B cell (primary cell): ENCODE measurements around the gene MCF2L. TPM values are rescaled to one million over a fixed set of nuclear protein-coding genes. Genes with fewer than 3 reads are reported as not detected.

Source experiments
- ATAC-seq: fragments of 200-7000 bp; cut with Tn5 transposase; one replicate; pipeline ENCODE4 v1.10.0; 2021; ENCODE audit warnings: low read depth, mild to moderate bottlenecking, moderate number of reproducible peaks, moderate library complexity
- CTCF ChIA-PET: fragments of 350-600 bp; sonication (Branson Sonifier 250); formaldehyde crosslinking; loops from one replicate; lab custom pipeline; 2021; ENCODE audit warnings: antibody characterized with exemption, inconsistent platforms; lab: Charles Lee
- POLR2A ChIA-PET: fragments of 350-600 bp; sonication (Branson Sonifier 250); formaldehyde crosslinking; loops from one replicate; lab custom pipeline; 2021; ENCODE audit warnings: antibody characterized with exemption; lab: Charles Lee
- DNase-seq: peaks from one replicate; pipeline ENCODE4 v3.0.0; 2013
- H2AFZ ChIP-seq: 2 replicates; pipeline ENCODE4 v1.6.1; 2012; ENCODE audit warnings: mild to moderate bottlenecking, low read depth, low read length; ENCODE audit not compliant: insufficient read depth, poor library complexity, severe bottlenecking
- H3K27ac ChIP-seq, 2 donors: 1 replicate in 1 of 2; 2 replicates in 1 of 2; pipeline ENCODE4 v1.5.1; 2012 to 2013; ENCODE audit warnings: low read length in 2 of 2, mild to moderate bottlenecking in 2 of 2, moderate library complexity in 1 of 2
- H3K27me3 ChIP-seq, 4 experiments: fragments of 200-600 bp in 1 of 4; sonication (generic) in 1 of 4; replicated peaks in 1 of 4; 1 replicate in 2 of 4; 2 replicates in 2 of 4; pipeline versions ENCODE4 v1.6.1 to v1.7.0; 2013 to 2016; ENCODE audit warnings: low read length in 3 of 4, mild to moderate bottlenecking in 2 of 4, mixed read lengths in 1 of 4, moderate library complexity in 1 of 4; ENCODE audit not compliant: insufficient read depth in 4 of 4, control insufficient read depth in 3 of 4; ENCODE audit errors: control extremely low read depth in 1 of 4
- H3K36me3 ChIP-seq, 2 experiments: replicated peaks in 1 of 2; 1 replicate in 1 of 2; 2 replicates in 1 of 2; pipeline versions ENCODE4 v1.6.1 to v1.7.1; 2013; ENCODE audit warnings: low read length in 1 of 2; ENCODE audit not compliant: insufficient read depth in 2 of 2, control insufficient read depth in 1 of 2; ENCODE audit errors: control extremely low read depth in 1 of 2, extremely low read depth in 1 of 2
- H3K4me1 ChIP-seq, 2 donors: fragments of 200-600 bp in 1 of 2; sonication (generic) in 1 of 2; 1 replicate in 1 of 2; 2 replicates in 1 of 2; pipeline versions ENCODE4 v1.5.1 to v1.6.1; 2013 to 2017; ENCODE audit warnings: low read length in 2 of 2; ENCODE audit not compliant: control insufficient read depth in 2 of 2, insufficient read depth in 2 of 2
- H3K4me2 ChIP-seq: replicated peaks from 2 replicates; pipeline ENCODE3; 2012; ENCODE audit warnings: mild to moderate bottlenecking, low read depth, low read length; ENCODE audit not compliant: poor library complexity, severe bottlenecking
- H3K4me3 ChIP-seq, 5 experiments: fragments of 200-600 bp in 1 of 5; sonication (generic) in 1 of 5; 1 replicate in 3 of 5; 2 replicates in 2 of 5; pipeline versions ENCODE4 v1.5.1 to v1.7.0; 2011 to 2016; ENCODE audit warnings: low read length in 4 of 5, mild to moderate bottlenecking in 4 of 5, low read depth in 2 of 5, control low read depth in 1 of 5, moderate library complexity in 1 of 5; ENCODE audit not compliant: insufficient read depth in 1 of 5; ENCODE audit errors: control extremely low read depth in 1 of 5, extremely low read depth in 1 of 5
- H3K79me2 ChIP-seq: fragments of 200-600 bp; sonication (generic); one replicate; pipeline ENCODE4 v1.6.0; 2016; ENCODE audit warnings: low read length; ENCODE audit not compliant: control insufficient read depth, insufficient read depth
- H3K9ac ChIP-seq: fragments of 200-600 bp; sonication (generic); 2 replicates; pipeline ENCODE4 v1.6.1; 2017; ENCODE audit warnings: mild to moderate bottlenecking, low read length, moderate library complexity
- H3K9me3 ChIP-seq, 3 donors: one replicate each; pipeline versions ENCODE4 v1.6.1 to v1.7.1; 2013; ENCODE audit warnings: low read length in 2 of 3; ENCODE audit not compliant: control insufficient read depth in 2 of 3, insufficient read depth in 1 of 3; ENCODE audit errors: control extremely low read depth in 1 of 3
- H4K20me1 ChIP-seq: 2 replicates; pipeline ENCODE4 v1.6.0; 2012; ENCODE audit warnings: mild to moderate bottlenecking, low read length; ENCODE audit not compliant: insufficient read depth, control insufficient read depth, poor library complexity, severe bottlenecking
- H3K27ac Mint-ChIP-seq: one replicate; pipeline ENCODE4 v1.8.0; 2021; ENCODE audit warnings: mixed read lengths
- H3K27me3 Mint-ChIP-seq: one replicate; pipeline ENCODE4 v1.8.0; 2021; ENCODE audit warnings: mixed read lengths
- H3K4me1 Mint-ChIP-seq: one replicate; pipeline ENCODE4 v1.8.0; 2021; ENCODE audit warnings: mixed read lengths
- H3K4me3 Mint-ChIP-seq: one replicate; pipeline ENCODE4 v1.8.0; 2021; ENCODE audit warnings: mixed read lengths
- H3K9me3 Mint-ChIP-seq: one replicate; pipeline ENCODE4 v1.8.0; 2022; ENCODE audit warnings: mixed read lengths; ENCODE audit not compliant: insufficient read depth
- CTCF ChIP-seq: fragments of 200-600 bp; IDR thresholded peaks from one replicate; pipeline ENCODE4 v1.8.0; 2022; ENCODE audit warnings: antibody characterized with exemption, mild to moderate bottlenecking
- EZH2 ChIP-seq: IDR thresholded peaks from 2 replicates; pipeline ENCODE4 v1.6.1; 2012; ENCODE audit warnings: borderline replicate concordance, low read depth, mild to moderate bottlenecking, moderate library complexity, low read length; ENCODE audit not compliant: insufficient read depth, poor library complexity, severe bottlenecking
- WGBS: methylation state at CpG from one replicate; pipeline ENCODE4 v1.1.5; 2013; ENCODE audit warnings: missing lambda C conversion rate; ENCODE audit not compliant: insufficient coverage; 5-methylcytosine and 5-hydroxymethylcytosine counted together
- intact Hi-C: fragments of 100-400 bp; cut with micrococcal nuclease; formaldehyde crosslinking; loops from one replicate; pipeline ENCODE4 v1.10.0; 2022
- polyA plus RNA-seq: library from polyadenylated mRNA; depleted of rRNA; stranded (reverse); fragments of >200 nt; gene quantifications from 2 replicates; pipeline ENCODE4 v1.2.3, GENCODE V29; 2012
- total RNA-seq, 2 donors: library from RNA; stranded (reverse); fragments of 120-200 nt in 1 of 2; gene quantifications; 1 replicate in 1 of 2; 2 replicates in 1 of 2; pipeline versions ENCODE4 v1.2.3 to v1.2.4, GENCODE V29; 2013 to 2022

Gene MCF2L
- total and polyA plus RNA-seq, 2 donors (not counting 1 experiment from before 2014, with no cell fraction given), result 3.7 to 8.2 TPM

DNA sequence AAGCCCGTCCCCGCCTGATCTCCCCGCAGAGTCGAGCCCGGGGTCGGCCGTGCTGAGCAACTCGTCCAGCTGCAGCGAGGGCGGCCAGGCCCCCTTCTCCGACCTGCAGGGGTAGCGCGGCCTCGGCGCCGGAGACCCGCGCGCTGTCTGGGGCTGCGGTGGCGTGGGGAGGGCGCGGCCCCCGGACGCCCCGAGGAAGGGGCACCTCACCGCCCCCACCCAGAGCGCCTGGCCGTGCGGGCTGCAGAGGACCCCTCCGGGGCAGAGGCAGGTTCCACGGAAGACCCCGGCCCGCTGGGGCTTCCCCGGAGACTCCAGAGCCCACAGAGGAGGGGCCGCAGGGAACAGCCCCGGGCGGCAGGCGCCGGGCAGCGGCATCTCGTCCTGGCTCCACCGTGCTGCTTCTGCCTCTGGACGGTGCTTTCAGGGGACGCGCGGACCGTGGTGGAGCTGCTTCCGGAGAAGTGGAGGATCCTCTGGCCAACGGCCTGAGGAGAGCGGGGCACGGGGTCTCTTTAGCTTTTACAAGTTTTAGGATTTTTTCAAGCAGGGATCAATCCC is 127.8 kb downstream of the MCF2L start:
- 97% methylated on average over 50 of the region's 52 CpGs for WGBS
- CTCF ChIA-PET, result no interaction called here
- no peaks in the 10 kb centered on the region for H3K27me3 ChIP-seq

DNA sequence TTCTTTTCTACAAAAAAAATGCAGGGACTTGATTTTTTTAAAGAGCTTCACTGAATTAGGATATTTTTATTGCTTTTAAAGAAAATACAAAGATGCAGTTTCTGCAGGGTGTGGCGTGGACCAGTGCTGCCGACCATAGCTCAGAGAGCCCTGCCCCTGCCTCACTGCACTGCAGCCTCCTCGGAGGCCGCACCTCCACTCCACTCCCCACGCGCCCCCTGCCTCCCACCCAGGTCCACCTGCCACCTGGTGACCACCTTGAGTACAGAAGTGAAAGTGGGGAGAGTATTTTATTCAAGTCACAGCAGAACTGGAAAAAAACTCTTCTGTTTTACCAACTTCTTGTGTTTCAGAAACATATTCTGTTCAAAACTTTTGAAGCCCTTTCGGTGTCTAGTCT is 128.6 kb downstream of the MCF2L start:
- no peaks in the 10 kb centered on the region for H3K4me1 ChIP-seq
- WGBS, result 100% methylated on average over 1 of the region's 7 CpGs
- no peaks in the 10 kb centered on the region for H3K36me3 ChIP-seq
- H4K20me1 ChIP-seq, result no peaks in the 10 kb centered on the region
- no peak overlapping the region for H3K9ac ChIP-seq
- intact Hi-C loops, result no loop called here
- H3K79me2 ChIP-seq, result no peaks in the 10 kb centered on the region
- Mint-ChIP-seq H3K4me1 (no peaks in the 10 kb centered on the region), H3K27ac (no peak overlapping the region), H3K9me3 (no peaks in the 10 kb centered on the region), H3K27me3 (peaks cover 1% of the 10 kb centered on the region), H3K4me3 (no peak overlapping the region)
- no peak overlapping the region for H3K27ac ChIP-seq
- H3K9me3 ChIP-seq, result no peaks in the 10 kb centered on the region
- CTCF ChIA-PET, result no interaction called here
- POLR2A ChIA-PET, result no interaction called here
- no peak for ATAC-seq
- H3K4me3 ChIP-seq, result no peak overlapping the region
- no peaks in the 10 kb centered on the region for H3K27me3 ChIP-seq
- TF ChIP-seq EZH2 (no peak), CTCF (no peak)
- DNase-seq, result no peak
- no peak overlapping the region for H3K4me2 ChIP-seq
- H2AFZ ChIP-seq, result no peak overlapping the region

More for the DNA sequence above, 127.8 kb downstream of the MCF2L start:
- Histone ChIP-seq H3K9me3 (no peaks in the 10 kb centered on the region), H4K20me1 (no peaks in the 10 kb centered on the region), H3K36me3 (no peaks in the 10 kb centered on the region), H3K79me2 (no peaks in the 10 kb centered on the region), H3K27ac (no peak overlapping the region), H3K9ac (no peak overlapping the region), H2AFZ (no peak overlapping the region), H3K4me1 (no peaks in the 10 kb centered on the region), H3K4me2 (no peak overlapping the region), H3K4me3 (no peak overlapping the region)
- POLR2A ChIA-PET, result no interaction called here
- TF ChIP-seq CTCF (no peak), EZH2 (no peak)
- no peak overlapping the region for H3K27ac Mint-ChIP-seq
- H3K4me3 Mint-ChIP-seq, result no peak overlapping the region
- intact Hi-C loops, result no loop called here
- H3K9me3 Mint-ChIP-seq, result no peaks in the 10 kb centered on the region
- no peaks in the 10 kb centered on the region for H3K4me1 Mint-ChIP-seq
- DNase-seq (no peak), ATAC-seq (no peak)
- H3K27me3 Mint-ChIP-seq, result no peaks in the 10 kb centered on the region
